ENCODE data around the gene STMN3.
"Not testable (repeated sequence)": the region's sequence is repeated elsewhere in the genome, so short reads cannot be mapped to it uniquely, and the experiment has no call there.

Gene STMN3

DNA sequence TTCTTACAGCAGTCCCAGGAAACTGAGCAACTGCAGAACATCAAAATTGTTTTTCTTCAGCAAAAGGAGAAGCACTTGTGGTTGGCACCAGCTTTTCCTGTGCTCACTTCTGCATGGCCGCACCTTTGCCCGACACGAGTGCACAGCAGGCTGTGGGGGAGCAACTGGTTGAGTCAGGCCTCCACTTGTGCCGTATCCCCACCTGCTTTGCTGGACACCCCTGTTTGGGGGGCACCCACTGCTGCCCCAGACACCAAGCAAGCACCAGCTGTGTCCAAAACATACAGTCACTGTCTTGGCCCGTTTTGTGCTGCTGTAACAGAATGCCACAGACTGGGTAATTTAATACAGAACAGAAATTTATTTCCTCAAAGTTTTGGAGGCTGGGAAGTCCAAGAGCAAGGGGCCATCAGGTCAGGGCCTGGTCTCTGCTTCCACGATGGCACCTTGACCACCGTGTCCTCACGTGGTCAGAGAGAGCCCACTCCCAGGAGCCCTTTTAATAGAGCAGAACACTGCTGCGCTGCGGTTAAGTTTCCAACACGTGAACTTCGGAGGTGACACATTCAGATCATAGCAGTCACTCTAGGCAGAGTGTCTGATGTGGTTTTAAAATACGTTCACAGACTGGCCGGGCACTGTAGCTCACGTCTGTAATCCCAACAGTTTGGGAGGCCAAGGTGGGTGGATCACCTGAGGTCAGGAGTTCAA, 17.6 kb downstream of the STMN3 start:
- DNase-seq (ENCODE audit: low read depth) = peak; percentile 51

DNA sequence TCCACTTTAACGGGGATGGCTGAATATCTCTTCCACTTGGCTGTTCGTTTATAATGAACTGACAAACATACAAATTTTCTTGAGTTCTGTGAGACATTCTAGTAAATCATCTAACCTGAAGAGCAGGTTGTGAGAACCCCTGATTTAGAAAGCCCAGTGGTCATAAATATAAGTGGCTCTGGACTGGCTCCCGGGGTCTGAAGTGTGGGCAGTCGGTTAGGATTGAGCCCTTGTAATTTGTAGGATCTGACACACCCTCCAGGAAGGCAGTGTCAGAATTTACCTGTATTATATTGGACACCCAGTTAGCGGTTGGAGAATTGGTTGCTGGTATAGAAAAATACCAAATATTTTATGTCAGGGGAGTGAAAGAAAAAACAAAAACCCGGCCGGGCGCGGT, 19.5 kb downstream of the STMN3 start:
- DNase-seq (ENCODE audit: low read depth) = no peak

DNA sequence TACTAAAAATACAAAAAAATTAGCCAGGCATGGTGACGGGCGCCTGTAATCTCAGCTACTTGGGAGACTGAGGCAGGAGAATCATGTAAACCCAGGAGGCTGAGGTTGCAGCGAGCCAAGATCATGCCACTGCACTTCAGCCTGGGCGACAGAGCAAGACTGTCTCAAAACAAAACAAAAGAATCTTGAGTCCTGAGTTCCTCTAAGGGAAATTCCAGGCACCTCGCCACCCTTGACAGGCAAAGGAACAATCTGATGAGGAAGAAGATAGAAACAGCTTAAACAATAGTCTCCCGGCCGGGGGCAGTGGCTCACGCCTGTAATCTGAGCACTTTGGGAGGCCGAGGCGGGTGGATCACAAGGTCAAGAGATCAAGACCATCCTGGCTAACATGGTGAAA, 21.8 kb downstream of the STMN3 start:
- not testable (repeated sequence) for DNase-seq (ENCODE audit: low read depth)

DNA sequence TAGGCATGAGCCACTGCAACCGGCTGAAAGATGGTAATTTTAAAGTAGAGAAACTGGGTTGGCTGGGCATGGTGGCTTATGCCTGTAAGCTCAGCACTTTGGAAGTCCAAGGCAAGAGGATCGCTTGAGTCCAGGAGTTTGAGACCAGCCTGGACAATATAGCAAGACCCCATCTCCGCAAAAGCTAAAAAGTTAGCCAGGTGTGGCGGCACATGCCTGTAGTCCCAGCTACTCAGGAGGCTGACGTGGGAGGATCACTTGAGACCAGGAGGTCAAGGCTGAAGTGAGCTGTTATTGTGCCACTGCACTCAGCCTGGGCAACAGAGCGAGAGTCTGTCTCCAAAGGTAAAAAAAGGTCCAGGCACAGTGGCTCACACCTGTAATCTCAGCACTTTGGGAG, 22.3 kb downstream of the STMN3 start:
- DNase-seq (ENCODE audit: low read depth) = not testable (repeated sequence)

DNA sequence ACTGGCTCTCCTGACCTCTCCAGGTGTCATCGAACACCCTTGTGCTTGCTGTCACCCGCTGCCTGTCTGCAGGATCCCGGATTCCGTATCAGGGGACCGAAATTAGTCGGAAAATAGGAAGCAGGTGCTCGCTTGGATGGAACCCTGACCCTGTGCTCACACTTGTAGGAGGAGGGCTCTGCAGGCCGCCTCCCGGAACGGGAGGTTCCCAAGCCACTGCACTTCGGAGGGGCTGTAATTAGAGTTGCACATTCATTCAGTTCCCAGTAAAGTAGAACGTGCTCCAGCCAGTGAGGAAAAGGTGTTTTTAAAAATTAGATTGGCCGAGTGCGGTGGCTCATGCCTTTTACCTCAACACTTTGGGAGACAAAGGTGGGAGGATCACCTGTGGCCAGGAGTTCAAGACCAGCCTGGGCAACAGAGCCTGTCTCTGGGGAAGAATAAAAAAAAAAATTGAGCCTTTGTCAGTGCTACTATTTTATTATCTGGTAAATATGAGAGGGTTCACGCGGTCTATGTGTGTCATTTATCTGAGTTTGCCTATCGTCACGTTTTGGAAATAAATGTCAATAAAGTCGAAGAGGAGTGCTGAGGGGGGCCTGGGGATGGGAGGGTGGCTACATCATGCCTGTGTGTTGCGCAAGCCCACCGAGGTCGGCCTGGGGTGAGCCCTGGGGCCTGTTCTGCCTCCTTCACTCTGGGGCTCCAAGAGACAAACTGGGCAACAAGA, 24.8 kb downstream of the STMN3 start:
- no peak for DNase-seq (ENCODE audit: low read depth)

DNA sequence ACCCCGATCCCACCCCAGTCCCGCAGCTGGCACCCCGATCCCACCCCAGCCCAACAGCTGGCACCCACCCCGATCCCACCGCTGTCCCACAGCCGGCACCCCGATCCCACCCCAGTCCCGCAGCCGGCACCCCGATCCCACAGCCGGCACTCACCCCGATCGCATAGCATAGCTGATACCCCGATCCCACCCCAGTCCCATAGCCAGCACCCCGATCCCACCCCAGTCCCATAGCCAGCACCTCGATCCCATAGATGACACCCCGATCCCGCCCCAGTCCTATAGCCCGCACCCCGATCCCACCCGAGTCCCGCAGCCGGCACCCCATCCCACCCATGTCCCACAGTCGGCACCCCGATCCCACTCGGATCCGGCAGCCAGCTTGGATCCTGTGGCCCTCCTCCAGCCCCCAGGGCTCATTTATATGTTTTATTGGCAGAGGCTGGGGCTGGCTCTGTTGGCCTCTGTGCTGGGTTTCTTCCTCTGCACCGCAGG, 25.4 kb downstream of the STMN3 start:
- DNase-seq (ENCODE audit: low read depth) = no peak

DNA sequence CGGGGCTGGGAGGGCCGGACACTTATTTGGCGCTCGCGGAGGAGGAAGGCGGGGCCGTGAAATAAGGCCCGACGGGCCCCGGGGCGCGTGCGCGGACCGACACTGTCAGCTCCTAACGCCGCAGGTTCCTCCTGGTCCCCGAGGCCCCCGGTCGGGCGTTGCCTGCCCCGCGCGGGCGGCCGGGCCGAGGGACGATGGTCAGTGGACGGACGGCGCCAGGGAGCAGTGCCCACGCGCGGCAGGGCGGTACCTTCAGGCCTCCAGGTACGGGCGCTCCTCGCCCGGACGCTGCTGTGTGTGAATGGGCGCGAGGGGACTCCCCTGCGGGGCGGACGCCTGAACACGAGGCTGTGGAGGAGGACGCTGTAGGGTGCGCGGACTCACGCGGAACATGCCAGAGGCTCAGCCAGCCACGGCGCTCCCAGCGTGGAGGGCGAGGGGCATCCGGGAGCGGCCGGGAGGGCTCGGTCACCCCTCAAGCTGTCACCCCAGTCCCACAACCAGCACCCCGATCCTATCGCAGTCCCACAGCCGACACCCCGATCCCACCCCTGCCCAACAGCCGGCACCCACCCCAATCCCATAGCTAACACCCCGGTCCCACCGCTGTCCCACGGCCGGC, 26.0 kb downstream of the STMN3 start:
- peak; percentile 87 for DNase-seq (ENCODE audit: low read depth)

DNA sequence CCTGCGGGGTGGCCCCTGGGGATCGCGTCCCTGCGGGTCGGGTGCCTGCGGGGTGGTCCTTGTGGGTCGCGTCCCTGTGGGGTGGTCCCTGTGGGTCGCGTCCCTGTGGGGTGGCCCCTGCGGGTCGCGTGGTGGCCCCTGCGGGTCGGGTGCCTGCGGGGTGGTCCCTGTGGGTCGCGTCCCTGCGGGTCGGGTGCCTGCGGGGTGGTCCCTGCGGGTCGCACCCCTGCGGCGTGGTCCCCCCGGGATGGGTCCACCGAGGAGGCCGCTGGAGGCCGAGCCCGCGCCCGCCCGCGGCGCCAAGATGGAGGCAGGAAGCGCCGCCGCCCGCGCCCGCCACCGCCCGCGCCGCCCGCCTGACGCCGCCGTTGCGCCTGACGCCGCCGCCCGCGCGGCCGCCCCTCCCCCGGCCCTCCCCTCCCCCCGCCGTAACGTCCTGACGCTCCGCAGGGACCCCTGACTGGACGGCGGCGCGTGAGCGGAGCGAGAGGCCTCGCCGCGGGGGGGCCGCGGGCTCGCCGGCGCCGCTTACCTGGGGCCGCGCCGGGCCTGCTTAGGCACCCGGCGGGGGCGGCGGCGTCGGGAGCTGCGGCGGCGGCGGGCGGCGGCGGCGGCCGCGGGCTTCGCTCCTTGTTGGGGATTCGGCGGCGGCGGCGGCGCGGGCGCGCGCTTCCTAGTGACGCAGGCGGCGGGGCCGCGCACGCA, 26.6 kb downstream of the STMN3 start, which contains the start of gene GMEB2:
TSS of gene GMEB2 (minus strand) at position 678 of the 705 bp plus-strand sequence. CDS start 7,704 bp downstream, outside the sequence.
- DNase-seq (ENCODE audit: low read depth) = no peak

DNA sequence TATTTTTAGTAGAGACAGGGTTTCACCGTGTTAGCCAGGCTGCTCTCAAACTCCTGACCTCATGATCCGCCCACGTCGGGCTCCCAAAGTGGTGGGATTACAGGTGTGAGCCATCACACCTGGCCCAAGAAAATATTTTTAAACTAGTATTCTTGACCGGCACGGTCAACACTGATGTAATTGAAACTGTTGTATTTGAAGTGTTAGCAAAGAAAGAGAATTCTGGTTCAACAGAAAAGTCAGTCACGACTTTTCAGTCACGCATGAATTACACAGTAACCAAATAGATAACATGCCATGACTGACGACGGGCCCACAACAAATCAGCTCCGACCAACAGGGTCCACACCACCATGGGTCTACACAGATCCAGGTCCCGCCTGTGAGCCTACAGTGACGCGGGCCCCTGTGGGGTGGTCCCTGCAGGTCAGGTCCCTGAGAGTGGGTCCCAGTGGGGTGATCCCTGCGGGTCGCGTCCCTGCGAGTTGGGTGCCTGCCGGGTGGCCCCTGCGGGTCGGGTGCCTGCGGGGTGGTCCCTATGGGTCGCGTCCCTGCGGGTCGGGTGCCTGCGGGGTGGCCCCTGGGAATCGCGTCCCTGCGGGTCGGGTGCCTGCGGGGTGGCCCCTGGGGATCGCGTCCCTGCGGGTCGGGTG, 27.3 kb downstream of the STMN3 start:
- DNase-seq (ENCODE audit: low read depth) = no peak

DNA sequence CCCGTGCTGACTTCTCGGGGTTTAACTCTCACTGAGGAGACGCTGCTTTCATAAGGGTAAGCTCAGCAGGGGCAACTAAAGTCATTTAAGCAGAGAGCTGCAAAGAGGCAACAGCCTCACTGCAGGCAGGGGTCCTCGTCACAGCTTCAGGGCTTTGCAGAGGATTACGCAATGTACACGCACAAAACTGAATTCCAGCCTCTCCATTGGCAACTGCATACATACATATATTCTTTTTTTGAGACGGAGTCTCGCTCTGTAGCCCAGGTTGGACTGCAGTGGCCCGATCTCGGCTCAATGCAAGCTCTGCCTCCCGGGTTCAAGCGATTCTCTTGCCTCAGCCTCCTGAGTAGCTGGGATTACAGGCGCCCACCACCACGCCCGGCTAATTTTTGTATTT, 28.7 kb downstream of the STMN3 start:
- DNase-seq (ENCODE audit: low read depth) = no peak

DNA sequence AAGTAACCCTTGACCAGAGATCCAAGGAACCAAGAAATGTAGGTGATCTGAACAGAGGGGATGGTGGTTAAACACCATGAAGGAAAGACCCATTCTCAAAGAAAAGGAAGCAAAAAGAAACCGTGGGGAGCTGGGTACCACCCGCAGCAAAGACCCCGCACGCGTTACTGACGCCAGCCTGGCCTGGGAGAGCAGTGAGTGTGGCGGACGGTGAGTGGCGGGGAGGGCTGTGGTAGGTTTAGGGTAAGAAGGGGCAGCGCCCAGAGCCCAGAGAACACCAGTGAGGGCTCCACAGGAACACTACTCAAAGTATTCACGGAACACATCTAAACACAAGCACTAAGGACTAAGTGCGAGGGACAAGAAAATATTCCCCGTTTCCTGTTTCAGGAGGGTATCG, 30.5 kb downstream of the STMN3 start:
- DNase-seq (ENCODE audit: low read depth) = no peak

DNA sequence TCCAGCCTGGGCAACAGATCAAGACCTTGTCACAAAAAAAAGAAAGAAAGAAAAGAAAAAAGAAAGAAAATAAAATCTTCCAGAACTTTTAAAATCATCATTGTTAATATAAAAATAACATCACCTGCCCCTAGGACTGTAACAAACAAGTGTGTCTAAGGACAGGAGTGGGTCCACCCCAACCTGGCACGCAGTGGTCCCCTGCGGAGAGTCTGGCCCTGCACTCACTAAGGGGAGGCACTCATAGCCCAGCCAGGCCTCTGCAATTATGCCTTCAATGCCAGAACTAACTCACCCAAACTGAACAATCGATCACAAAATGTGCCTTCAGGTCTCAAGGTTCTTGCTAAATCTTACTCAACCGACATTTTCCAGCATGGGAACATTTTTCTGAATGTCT, 31.1 kb downstream of the STMN3 start:
- DNase-seq (ENCODE audit: low read depth) = no peak

DNA sequence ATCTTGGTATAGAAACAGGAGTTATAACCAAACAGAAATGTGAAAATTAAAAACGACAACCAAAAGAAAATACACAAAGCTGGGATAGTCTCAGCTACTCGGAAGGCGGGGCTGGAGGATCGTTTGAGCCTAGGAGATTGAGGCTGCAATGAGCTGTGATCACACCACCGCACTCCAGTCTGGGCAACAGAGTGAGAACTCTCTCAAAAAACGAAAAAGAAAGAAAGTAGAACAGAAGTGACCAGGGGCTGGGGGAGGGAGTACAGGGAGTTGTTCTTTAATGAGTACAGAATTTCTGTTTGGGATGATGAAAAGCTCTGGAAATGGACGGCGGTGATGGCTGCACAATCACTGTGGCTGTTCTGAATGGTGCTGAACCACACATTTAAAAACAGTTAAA, 32.2 kb downstream of the STMN3 start:
- DNase-seq (ENCODE audit: low read depth) = no peak

DNA sequence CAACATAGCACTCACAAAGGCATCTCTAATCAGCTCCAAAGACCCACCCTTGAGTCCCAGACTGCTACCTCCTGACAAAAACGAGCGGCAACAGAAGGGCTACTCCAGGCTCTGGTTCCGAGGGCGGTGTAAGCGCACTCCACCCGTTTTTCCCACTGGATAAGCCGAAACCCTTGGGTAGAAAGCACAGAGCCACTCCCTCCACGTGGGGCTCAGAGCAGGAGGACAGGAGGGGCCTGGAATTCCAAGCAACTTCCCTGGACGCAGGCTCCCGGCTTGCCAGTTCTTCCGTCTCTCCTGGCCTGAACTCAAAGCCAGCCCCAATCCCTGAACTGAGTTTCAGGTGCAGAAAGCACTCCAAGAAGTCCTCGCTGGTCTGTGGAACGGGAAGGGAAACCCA, 33.7 kb downstream of the STMN3 start:
- DNase-seq (ENCODE audit: low read depth) = no peak

DNA sequence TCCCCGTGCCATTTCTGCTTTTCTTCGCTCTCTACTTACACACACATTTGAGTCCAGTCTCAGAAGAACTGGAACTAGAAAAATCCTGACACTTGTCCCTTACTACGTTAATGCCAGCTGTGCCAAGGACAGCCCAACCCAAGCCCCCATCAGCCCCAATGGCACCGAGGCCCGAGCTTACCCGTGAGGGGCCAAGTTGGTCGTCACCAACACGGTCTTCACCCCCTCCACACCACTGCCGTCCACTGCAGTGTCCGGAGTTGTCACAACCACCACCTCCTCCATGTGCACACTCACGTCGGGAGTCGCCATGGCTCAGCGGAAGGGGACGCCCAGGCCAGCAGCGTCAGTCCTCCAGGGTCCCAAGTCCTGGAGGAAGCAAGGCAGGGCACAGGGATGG, 34.1 kb downstream of the STMN3 start:
- no peak for DNase-seq (ENCODE audit: low read depth)

DNA sequence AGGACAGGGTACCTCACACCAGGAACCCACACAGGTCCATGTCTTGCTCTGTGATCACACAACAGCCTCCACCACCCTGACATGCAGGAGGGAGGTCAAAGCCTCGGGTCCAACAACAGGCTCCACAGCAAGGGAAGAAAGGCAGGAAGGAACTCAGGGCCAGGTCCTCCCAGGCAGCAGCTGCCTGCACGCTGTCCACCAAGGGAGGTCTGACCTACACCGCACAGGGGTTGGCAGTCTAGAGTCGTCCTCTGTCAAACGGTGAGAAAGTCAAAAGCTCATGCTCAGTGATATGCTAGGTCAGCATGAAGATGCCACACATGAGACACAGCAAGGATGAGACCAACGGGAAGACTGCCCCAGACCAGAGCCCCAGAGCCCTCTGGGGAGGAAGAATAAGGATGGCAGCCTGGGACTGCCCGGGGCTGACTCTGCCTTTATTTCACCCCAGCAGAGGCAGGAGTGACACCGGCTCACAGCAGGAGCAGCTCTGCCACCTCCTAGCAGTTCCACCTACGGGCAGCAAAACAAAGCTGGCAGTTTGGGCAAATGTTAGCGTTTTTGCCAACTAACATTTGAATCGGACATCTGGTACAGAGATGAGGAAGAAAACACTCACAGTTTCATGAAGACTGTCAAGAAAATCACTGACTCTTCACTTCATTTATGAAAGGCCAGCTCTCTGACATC, 34.8 kb downstream of the STMN3 start:
- no peak for DNase-seq (ENCODE audit: low read depth)

DNA sequence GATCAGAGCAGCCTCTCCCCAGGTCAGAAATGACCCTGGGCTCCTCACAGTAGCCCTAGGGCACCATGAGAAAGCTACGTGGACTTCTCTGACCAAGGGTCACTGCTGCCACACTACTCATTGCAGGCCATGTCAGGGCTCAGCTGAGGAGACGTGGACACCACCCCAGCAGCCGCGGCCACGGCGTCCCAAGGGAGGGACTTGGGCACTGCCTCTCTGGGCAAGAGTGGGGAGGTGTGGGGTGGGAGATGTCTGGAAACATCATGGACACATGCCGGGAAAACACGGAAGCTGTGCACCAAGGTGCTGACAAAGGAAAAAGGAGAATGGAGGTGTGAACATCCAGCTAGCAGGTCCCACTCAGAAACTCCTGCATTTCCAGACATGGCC, 35.4 kb downstream of the STMN3 start:
- DNase-seq (ENCODE audit: low read depth) = no peak

DNA sequence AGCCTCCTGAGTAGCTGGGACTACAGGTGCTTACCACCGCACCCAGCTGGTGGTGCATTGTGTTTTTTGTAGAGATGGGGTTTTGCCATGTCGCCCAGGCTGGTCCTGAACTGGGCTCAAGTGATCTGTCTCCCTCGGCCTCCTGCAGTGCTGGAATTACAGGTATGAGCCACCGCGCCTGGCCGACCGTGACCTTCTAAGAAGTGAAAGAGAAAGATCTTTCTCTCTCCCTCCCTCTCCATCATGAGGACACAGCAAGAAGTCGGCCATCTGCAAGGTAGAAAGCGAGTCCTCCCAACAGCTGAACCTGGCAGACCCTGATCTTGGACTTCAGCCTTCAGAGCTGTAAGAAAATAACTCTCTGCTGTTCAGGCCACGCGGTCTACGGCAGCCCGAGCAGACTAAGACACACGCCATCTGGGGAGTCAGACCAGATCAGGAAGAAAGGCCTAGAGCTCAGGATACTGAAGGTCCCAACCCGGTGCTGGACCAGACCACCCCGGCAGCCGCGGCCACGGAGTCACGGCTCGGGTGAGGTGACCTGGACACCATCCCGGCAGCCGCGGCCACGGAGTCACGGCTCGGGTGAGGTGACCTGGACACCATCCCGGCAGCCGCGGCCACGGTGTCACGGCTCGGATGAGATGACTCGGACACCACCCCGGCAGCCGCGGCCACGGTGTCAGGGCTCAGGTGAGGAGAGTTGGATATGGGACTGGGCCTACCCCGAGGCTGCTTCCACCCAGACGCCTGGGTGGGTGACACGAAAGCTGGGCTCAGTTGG, 35.9 kb downstream of the STMN3 start:
- no peak for DNase-seq (ENCODE audit: low read depth)

DNA sequence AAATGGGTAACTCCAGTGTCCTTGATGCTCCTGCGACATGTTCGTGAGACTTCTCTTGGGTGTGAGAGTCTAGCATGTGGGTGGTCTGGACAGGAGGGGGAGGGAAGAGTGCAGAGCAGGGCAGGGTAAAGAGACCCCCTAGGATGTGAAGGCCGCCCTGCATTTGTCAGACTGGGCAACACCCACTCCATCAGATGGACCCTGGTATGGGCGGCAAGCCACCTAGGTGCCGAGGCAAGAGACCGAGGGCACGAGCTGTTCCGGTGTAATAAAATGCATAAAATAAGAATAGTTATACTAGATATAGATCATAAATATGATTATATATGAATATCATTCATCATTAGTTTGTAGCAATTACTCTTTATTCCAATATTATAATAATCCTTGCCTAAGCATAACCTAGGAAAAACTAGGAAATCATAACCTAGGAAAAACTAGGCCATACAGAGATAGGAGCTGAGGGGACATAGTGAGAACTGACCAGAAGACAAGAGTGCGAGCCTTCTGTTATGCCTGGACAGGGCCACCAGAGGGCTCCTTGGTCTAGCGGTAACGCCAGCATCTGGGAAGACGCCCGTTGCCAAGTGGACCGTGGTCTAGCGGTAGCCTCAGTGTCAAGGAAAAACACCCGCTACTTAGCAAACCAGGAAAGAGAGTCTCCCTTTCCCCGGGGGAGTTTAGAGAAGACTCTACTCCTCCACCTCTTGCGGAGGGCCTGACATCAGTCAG, 39.2 kb downstream of the STMN3 start:
- DNase-seq (ENCODE audit: low read depth) = not testable (repeated sequence)
